ELF-1 (cell line): ENCODE data around the gene EIF5.
"Not testable (repeated sequence)": the region's sequence is repeated elsewhere in the genome, so short reads cannot be mapped to it uniquely, and the experiment has no call there.

ENCODE experiments used
- DNase-seq: peaks from one replicate; pipeline ENCODE4 v3.0.0-alpha.2; 2016; ENCODE audit warnings: low read depth, low spot score

Gene EIF5

GRCh38 chr14:103336191-103336590, 2.2 kb downstream of the EIF5 start:
- DNase-seq, result no peak

GRCh38 chr14:103337794-103338193, 3.8 kb downstream of the EIF5 start:
- no peak for DNase-seq

- no peak for DNase-seq
Observed at GRCh38 chr14:103339561-103339960, 5.5 kb downstream of the EIF5 start.

- no peak for DNase-seq
Observed at GRCh38 chr14:103340480-103341212, 6.6 kb downstream of the EIF5 start.

GRCh38 chr14:103341250-103342129, 7.5 kb downstream of the EIF5 start:
- DNase-seq, result no peak

- no peak for DNase-seq
Observed at GRCh38 chr14:103343164-103343879, 9.3 kb downstream of the EIF5 start.

- DNase-seq, result no peak
Observed at GRCh38 chr14:103343905-103344797, 10.1 kb downstream of the EIF5 start.

- no peak for DNase-seq
Observed at GRCh38 chr14:103346286-103346685, 12.2 kb downstream of the EIF5 start.

GRCh38 chr14:103347091-103347815, 13.2 kb downstream of the EIF5 start:
- no peak for DNase-seq

- DNase-seq, result no peak
Observed at GRCh38 chr14:103348154-103348553, 14.1 kb downstream of the EIF5 start.

- no peak for DNase-seq
Observed at GRCh38 chr14:103349982-103350381, 15.9 kb downstream of the EIF5 start.

GRCh38 chr14:103353362-103353761, 19.3 kb downstream of the EIF5 start:
- DNase-seq, result no peak

- no peak for DNase-seq
Observed at GRCh38 chr14:103354141-103354540, 20.1 kb downstream of the EIF5 start.

- no peak for DNase-seq
Observed at GRCh38 chr14:103356024-103356682, 22.1 kb downstream of the EIF5 start.

- not testable (repeated sequence) for DNase-seq
Observed at GRCh38 chr14:103357552-103357951, 23.5 kb downstream of the EIF5 start.

GRCh38 chr14:103360548-103360947, 26.5 kb downstream of the EIF5 start:
- DNase-seq, result no peak

- DNase-seq, result no peak
Observed at GRCh38 chr14:103361867-103362266, 27.8 kb downstream of the EIF5 start.

- no peak for DNase-seq
Observed at GRCh38 chr14:103362780-103363179, 28.7 kb downstream of the EIF5 start.

- DNase-seq, result no peak
Observed at GRCh38 chr14:103366741-103367140, 32.7 kb downstream of the EIF5 start.

GRCh38 chr14:103367995-103368394, 34.0 kb downstream of the EIF5 start:
- DNase-seq, result no peak
